Heart right ventricle (tissue), 16 donors: ENCODE data around the gene HIGD1B. TPM values are rescaled to one million over a fixed set of nuclear protein-coding genes. Genes with fewer than 3 reads are reported as not detected.

Experiments
- ATAC-seq, 8 donors: fragments of 200-7000 bp; cut with Tn5 transposase; one replicate each; pipeline ENCODE4 v1.9.1; 2020; ENCODE audit warnings: mild to moderate bottlenecking in 8 of 8, moderate library complexity in 8 of 8, moderate number of reproducible peaks in 1 of 8
- DNase-seq, 2 donors: peaks; one replicate each; pipeline ENCODE4 v3.0.0-alpha.2; 2020
- H3K27ac ChIP-seq, 10 donors: fragments of 200-600 bp; sonication (generic) in 2 of 10; one replicate each; pipeline versions ENCODE4 v1.5.0 to v1.8.0; 2020 to 2022; ENCODE audit warnings: mild to moderate bottlenecking in 3 of 10
- H3K27me3 ChIP-seq, 7 donors: fragments of 200-600 bp; one replicate each; pipeline ENCODE4 v1.8.0; 2021 to 2022; ENCODE audit warnings: mild to moderate bottlenecking in 2 of 7
- H3K36me3 ChIP-seq, 9 donors: fragments of 200-600 bp; sonication (generic) in 1 of 9; one replicate each; pipeline versions ENCODE4 v1.5.0 to v1.8.0; 2020 to 2022; ENCODE audit warnings: mild to moderate bottlenecking in 2 of 9
- H3K4me1 ChIP-seq, 9 donors: fragments of 200-600 bp; sonication (generic) in 1 of 9; one replicate each; pipeline versions ENCODE4 v1.5.0 to v1.8.0; 2020 to 2022; ENCODE audit warnings: mild to moderate bottlenecking in 4 of 9
- H3K4me3 ChIP-seq, 10 donors: fragments of 200-600 bp; sonication (generic) in 2 of 10; one replicate each; pipeline versions ENCODE4 v1.5.0 to v1.8.0; 2020 to 2022; ENCODE audit warnings: mild to moderate bottlenecking in 7 of 10, moderate library complexity in 2 of 10
- H3K9me3 ChIP-seq, 11 donors: fragments of 200-600 bp in 10 of 11; sonication (generic) in 2 of 11; one replicate each; pipeline versions ENCODE4 v1.5.0 to v1.8.0; 2013 to 2022; ENCODE audit warnings: mild to moderate bottlenecking in 2 of 11, control low read depth in 1 of 11, moderate library complexity in 1 of 11
- CTCF ChIP-seq, 9 donors: fragments of 200-600 bp; sonication (generic) in 2 of 9; IDR thresholded peaks; one replicate each; pipeline versions ENCODE4 v1.5.0 to v1.8.0; 2021 to 2022; ENCODE audit warnings: antibody characterized with exemption in 9 of 9, mild to moderate bottlenecking in 5 of 9, moderate library complexity in 1 of 9
- WGBS, 2 donors: extraction: QIAGEN DNeasy Blood & Tissue Kit; methylation state at CpG; one replicate each; pipeline ENCODE4 v1.1.7; 2013; ENCODE audit warnings: inconsistent platforms in 1 of 2; 5-methylcytosine and 5-hydroxymethylcytosine counted together
- intact Hi-C, 10 donors: fragments of 100-400 bp; cut with DNase I; formaldehyde crosslinking; loops; one replicate each; pipeline versions ENCODE4 v1.11.1 to v1.14.2; 2022
- polyA plus RNA-seq, 2 donors: library from polyadenylated mRNA; stranded (reverse); fragments of 200-250 nt; gene quantifications; one replicate each; pipeline ENCODE4 v1.2.3, GENCODE V29; 2013
- total RNA-seq, 10 donors: library from RNA; stranded (reverse); fragmentation: NEBNext Ultra II Directional in 3 of 10; extraction: Animal tissue kit (Norgen Biotek cat#: 25700) in 3 of 10; gene quantifications; one replicate each; pipeline versions ENCODE4 v1.2.1 to v1.2.4, GENCODE V29; 2021 to 2023
- donor health status: Arrhythmogenic right ventricular cardiomyopathy.
- donor health status: ischemic (EF 13 %, LVEDD 7.1; RV severe dilation, severe dysfunction).
- donor health status: healthy with polysubstance abuse.
- donor health status: DM: no; HTN: yes; CAD: no.
- donor health status: DM: no; HTN: no; CAD: no.
- donor health status: ischemic (EF 25% LVEDD 6.9; RV normal size, moderate dysfunction).
- donor health status: ischemic (EF 25% LVEDD 5.7; RV mildly dilated, moderate dysfunction).
- donor health status: healthy.
- donor health status: DM: yes; HTN: yes; CAD: no.
- donor health status: Ischemic cardiomyopathy.
- donor health status: ischemic (EF 35%, LVEDD 5.7; RV mildly dilated, moderate dysfunction).
- donor health status: nonischemic (EF 11% LVEDD 7.7; RV severe dilation, severe dysfunction).
- donor health status: DM: yes; HTN: yes; CAD: no.
- donor health status: PGD.
- donor health status: ischemic (EF 29% LVEDD 5.4; RV normal size, mild dysfunction).
- donor health status: nonischemic (EF 23%, LVEDD 6.1; RV moderate dilation, normal function).

Gene HIGD1B
- total and polyA plus RNA-seq, 12 donors, result 4.7 to 61.9 (median 9.4) TPM

GRCh38 chr17:44881145-44881544 is 33.5 kb downstream of the HIGD1B start:
- DNase-seq (no peak), ATAC-seq (no peak)
- H3K4me1 ChIP-seq, result no peaks in the 10 kb centered on the region
- no peak for TF ChIP-seq CTCF (IDR thresholded peaks at IDR 0.05)
- peaks cover 0 to 100% (median 81%) of the 10 kb centered on the region in 9 donors for H3K36me3 ChIP-seq
- intact Hi-C loops, result no loop called here
- 82 to 85% methylated on average over 4 of the region's 4 CpGs for WGBS, 2 donors
- H3K27me3 ChIP-seq, result no peaks in the 10 kb centered on the region
- H3K9me3 ChIP-seq, result no peaks in the 10 kb centered on the region
- H3K27ac ChIP-seq, result no peak overlapping the region
- H3K4me3 ChIP-seq, result no peak overlapping the region

- WGBS, 2 donors, result 90 to 97% methylated on average over 2 of the region's 2 CpGs
- Histone ChIP-seq H3K4me3 (no peak overlapping the region), H3K9me3 (no peaks in the 10 kb centered on the region), H3K4me1 (peaks cover 0 to 28% (median 7%) of the 10 kb centered on the region in 9 donors), H3K27me3 (no peaks in the 10 kb centered on the region), H3K27ac (no peak overlapping the region), H3K36me3 (peaks cover 0 to 94% (median 57%) of the 10 kb centered on the region in 9 donors)
- no peak for ATAC-seq
- no peak for TF ChIP-seq CTCF (IDR thresholded peaks at IDR 0.05)
- intact Hi-C loops, result no loop called here
- DNase-seq, result no peak
Observed at GRCh38 chr17:44884941-44885340, 37.3 kb downstream of the HIGD1B start.

- Histone ChIP-seq H3K4me1 (peaks cover 0 to 33% (median 8%) of the 10 kb centered on the region in 9 donors), H3K27me3 (no peaks in the 10 kb centered on the region), H3K27ac (no peak overlapping the region), H3K36me3 (peaks cover 0 to 91% (median 50%) of the 10 kb centered on the region in 9 donors), H3K4me3 (no peak overlapping the region), H3K9me3 (no peaks in the 10 kb centered on the region)
- no peak for TF ChIP-seq CTCF (IDR thresholded peaks at IDR 0.05)
- intact Hi-C loops, result no loop called here
- ATAC-seq, result no peak
- 93 to 94% methylated on average over 1 of the region's 1 CpG for WGBS, 2 donors
- DNase-seq, result no peak
Observed at GRCh38 chr17:44887016-44887415, 39.3 kb downstream of the HIGD1B start.

- peaks cover 0 to 91% (median 48%) of the 10 kb centered on the region in 9 donors for H3K36me3 ChIP-seq
- H3K9me3 ChIP-seq, result no peaks in the 10 kb centered on the region
- no peak overlapping the region for H3K4me3 ChIP-seq
- no peak overlapping the region for H3K27ac ChIP-seq
- ATAC-seq, result no peak
- intact Hi-C loops, result no loop called here
- no peak for TF ChIP-seq CTCF (IDR thresholded peaks at IDR 0.05)
- H3K27me3 ChIP-seq, result no peaks in the 10 kb centered on the region
- 79 to 84% methylated on average over 10 of the region's 10 CpGs for WGBS, 2 donors
- peaks cover 0 to 33% (median 8%) of the 10 kb centered on the region in 9 donors for H3K4me1 ChIP-seq
- DNase-seq, result no peak
Observed at GRCh38 chr17:44887971-44888954, 40.6 kb downstream of the HIGD1B start.
